ENCODE results near the gene TTC9.
A peak's percentile ranks its signal among the peaks of the same experiment; 100 is the strongest.
"Not testable (repeated sequence)": the region's sequence is repeated elsewhere in the genome, so short reads cannot be mapped to it uniquely, and the experiment has no call there.

The TTC9 gene

DNA sequence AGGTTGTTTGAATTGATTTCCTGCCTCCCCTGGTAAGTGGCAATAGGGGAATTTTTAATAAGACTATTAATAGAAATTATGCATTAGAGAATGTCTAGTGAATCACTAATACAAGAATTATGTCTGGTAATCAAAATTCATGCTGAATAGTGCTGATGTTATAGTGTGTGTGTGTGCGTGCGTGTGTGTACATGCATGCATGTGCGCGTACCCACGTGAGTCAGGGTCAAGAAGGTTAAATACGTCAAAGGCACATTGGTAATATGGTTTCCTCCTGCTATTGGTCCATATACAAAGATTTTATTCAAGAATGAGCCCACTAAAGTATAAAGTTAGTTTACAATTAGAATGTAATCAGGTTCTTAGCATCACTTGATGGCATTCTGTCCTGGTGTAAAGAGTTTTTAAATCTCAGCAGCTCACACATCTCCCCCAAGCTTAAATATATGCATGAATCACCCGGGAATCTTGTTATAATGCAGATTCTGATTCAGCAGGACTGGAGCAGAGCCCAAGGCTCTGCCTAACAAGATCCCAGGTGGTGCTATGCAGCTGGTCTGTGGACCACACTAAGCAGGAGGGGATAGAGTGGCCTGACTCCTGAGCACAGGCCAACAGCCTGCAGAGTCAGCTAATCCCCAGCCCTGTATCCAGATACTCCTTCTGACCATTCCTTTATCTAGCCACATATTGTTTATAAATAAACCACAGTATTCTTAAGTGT is 43.9 kb downstream of the TTC9 start:
- no peak for ATAC-seq

DNA sequence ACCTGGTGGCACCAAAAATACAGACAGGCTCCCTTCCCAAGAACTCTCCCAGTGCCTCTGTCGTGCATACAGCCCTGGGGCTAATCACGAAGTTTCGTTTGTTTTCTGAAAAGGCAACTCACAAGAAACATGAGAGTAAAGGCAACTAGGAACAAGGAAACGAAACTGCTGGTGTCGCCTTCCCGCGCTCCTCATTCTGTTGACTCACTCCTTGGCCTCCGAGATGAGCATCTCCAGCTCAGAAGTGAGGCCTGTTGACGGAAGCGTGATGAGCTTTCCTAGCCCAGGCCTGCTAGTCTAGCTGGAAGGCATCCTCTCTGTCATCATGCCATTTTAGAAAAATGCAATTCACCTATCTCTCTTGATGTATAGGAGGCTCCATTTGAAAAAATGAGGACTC is 50.5 kb downstream of the TTC9 start:
- no peak for ATAC-seq

DNA sequence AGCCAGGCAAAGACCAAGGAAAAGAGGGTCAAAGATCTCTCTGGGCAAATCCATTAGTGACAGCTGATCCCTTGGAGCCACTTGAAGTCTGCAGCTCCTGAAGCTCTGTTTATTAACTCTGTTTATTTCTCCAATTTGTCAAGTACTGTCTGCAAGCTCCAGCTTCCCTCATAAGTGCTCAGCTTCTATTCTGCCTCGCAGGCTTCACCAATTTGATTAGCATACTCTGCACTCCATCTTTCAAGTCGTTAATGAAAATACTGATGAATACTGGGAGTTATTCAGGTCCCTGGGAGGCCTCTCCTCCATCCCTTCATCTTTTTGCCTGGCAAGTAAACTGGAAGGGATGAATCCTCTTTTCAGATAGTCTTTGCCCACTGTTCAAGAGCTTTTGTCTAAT is 54.3 kb downstream of the TTC9 start:
- no peak for ATAC-seq

DNA sequence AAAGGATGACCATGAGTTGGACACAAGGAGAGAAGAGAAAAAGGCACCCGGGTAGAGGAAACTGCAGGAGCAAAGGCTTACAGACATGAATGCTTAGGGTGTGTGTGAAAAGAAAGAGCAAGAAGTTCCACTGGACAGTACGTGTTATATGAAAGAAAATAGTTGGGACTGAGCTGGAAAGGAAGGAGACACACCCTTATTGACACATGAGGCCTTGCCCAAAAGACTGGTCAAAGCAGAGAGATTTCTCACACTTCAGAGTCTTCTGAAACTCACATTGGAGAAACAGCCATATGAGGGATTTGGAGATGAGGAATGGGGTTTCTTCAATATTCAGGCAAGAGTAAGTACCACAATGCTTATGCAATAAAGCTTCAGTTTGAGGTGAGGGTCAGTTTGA is 56.0 kb downstream of the TTC9 start:
- ATAC-seq: no peak

DNA sequence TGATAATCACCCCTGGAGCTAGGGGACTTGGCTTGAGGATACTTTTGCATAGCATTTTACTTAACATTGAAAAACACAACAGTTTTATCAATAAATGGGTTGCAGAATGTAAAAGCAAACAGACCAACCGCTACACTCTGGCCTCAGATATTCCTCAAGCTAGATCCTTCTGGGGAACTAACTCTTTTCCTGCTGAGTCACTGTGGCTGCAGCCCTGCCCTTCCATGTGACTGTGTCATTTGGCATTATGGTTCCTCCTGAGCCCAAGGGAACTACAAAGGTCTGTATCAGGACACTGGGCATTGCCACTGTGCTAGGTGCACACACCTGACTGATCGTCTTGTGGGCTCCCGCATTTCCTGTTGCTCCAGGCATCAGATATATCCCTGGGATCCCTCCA is 56.6 kb downstream of the TTC9 start:
- ATAC-seq: no peak

DNA sequence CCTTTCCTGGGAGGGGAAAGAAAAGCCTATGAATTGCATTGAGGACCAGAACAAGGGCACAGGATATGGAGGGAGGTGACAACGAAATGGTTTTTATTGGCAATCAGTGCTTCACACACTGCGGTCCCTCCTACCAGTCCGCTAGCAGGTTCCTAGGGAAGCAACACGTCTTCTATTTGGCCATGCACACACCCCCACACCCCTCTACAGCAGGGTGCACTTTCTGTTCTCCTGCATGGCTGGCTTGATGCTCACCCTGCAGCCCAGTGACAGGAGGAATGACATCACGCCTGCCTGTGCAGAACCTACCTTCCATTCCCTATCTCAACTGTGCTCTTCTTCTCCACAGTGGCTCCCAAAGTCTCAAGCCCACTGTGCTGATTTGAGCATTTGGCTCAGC is 57.9 kb downstream of the TTC9 start:
- ATAC-seq: no peak

DNA sequence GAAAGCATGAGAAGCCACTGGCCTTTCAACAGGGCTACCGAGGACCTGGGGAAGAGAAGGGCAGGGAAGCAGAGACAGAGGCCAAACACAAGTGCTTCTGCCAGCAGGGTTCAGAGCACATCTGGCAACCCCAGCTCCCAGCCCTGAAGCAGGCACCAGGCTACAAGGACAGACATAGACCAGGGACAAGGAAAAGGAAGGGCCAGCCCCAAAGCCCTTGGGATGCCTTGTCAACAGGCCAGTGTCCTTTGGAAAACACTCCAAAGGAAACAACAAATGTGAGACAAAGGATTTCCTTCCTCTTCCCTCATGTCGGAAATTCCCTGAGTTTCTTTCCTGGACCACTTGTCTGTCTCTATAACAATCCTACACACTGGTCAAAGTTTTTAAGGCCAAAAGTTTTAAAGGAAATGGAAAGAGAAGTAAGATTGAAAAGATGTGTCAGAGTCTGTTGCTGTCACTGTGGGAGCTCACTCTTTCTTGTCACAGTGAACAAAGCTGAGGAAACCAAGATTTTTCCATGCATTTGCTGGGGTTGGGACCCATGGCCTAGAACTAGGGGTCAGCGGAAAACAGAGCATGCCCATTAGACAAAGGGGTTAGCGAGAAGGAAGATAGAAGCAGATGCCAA is 59.4 kb downstream of the TTC9 start:
- ATAC-seq: no peak

DNA sequence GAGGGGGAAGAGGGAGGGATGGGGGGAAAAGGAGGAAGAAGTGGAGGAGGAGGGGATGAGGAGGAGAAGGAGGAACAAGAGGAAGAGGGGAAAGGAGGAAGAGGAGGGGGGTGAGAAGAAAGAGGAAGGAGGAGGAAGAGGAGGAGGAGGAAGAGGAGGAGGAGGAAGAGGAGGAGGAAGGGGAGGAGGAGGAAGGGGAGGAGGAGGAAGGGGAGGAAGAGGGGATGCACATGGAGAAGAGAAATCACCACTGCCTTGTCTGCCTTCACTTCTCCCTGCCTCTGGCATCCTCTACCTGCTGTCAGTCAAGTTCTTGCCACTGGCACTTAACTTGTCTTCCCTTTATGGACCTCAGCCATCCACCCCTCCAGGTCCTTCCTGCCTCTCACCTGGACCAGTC is 59.9 kb downstream of the TTC9 start:
- ATAC-seq: no peak

DNA sequence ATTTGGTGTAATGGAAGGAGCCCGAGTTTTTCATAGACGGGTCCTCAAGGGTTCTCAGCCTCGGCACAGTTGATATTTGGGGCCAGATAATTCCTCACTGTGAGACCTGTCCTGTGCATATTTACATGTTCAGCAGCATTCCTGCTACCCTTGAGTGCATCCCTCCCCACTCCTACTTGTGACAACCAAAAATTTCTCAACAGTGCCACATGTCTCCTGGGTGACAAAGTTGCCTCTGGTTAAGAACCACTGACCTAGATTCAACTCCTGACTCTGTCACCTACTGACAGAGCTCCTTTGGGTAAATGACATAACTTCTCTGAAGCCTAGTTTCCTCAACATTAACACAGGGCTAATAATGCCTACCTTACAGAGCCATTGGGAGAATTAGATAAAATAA is 60.4 kb downstream of the TTC9 start:
- ATAC-seq: no peak

DNA sequence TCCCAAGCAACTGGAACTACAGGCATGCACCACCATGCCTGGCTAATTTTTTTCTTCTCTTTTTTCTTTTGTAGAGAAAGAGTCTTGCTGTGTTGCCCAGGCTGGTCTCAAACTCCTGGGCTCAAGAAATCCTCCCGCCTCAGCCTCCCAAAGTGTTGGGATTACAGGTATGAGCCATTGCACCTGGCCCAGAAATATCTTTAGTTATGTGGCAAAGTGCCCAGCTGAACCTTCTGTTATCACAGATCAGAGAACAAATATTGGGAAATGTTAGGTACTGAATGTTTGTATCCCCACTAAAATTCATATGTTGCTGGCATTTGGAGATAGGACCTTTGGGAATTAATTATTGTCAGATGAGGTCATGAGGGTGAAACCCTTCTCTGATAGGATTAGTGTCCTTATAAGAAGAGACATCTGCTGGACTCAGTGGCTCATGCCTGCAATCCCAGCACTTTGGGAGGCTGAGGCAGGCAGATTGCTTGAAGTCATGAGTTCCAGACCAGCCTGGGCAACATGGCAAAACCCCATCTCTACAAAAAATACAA is 62.0 kb downstream of the TTC9 start:
- not testable (repeated sequence) for ATAC-seq

DNA sequence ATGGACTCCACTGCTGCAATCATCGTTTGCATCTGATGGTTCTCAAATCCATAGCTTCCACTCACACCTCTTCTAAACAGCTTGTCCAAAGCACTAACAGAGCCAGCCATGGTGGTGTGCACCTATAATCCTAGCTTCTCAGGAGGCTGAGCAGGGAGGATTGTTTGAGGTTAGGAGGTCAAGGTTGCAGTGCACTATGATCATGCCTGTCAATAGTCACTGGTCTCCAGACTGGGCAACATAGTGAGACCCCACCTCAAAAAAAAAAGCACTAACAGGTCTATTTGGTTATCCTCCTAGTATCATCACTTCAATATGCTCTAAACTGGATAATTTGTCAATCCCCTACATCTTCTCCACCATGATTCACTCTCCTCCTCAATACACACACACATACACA is 63.2 kb downstream of the TTC9 start:
- ATAC-seq: no peak

DNA sequence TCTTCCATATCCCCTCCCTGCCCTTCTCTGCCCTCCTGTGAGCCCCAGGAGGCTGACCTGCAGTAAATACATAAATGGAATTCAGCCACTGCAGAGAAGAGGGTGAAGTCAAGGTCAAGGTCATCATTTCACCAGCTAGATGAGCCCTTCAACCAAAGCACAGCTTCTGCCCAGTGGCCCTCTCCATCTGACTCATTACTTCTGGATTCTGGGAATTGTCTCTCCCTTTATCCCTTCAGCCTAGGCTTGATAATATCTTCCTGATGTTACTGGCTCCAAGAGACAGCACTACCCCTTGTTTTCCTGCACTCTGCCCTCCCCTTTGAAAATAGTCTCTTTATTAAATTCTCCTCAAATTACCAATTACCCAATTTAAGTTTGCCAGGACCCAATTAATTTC is 64.5 kb downstream of the TTC9 start:
- ATAC-seq: no peak

DNA sequence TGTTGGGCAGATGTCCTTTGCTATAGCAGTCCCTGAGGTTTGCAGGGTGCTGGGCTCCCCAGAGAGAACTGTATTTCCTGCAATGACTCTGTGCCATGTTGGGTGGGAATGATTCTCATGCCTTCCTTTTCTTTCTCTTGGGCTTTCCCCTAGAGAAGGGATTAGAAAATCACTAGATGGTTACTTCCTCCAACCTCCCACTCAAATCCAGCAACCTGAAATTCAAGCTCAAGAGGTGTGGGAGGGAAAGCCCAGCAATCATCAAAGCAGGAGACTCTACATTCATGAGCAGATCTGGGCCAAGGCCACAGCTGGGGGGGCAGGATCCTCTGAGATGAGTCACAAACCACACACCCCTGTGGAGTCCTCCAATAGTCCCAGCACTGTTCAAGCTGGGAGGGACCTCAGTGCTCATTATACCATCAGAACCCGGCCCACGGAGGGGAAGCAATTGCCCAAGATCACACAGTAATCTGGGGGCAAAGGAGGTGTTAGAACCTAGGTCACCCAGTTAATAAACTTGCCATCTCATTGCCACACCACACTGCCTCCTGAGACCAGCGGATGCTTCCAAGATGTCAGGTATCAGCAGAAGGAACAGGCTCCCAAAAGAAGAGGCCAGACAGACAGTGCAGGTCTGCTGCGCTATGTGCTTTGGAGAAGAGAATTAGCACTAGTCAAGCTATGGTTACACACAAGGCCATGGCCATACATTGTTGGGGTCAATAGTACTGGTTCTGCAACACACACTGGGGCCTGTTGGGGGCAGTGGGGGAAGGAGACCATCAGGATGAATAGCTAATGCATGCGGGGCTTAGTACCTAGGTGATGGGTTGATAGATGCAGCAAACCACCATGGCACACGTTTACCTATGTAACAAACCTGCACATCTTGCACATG is 65.7 kb downstream of the TTC9 start:
- ATAC-seq: peak in 1 of 2 donors; percentile 32

DNA sequence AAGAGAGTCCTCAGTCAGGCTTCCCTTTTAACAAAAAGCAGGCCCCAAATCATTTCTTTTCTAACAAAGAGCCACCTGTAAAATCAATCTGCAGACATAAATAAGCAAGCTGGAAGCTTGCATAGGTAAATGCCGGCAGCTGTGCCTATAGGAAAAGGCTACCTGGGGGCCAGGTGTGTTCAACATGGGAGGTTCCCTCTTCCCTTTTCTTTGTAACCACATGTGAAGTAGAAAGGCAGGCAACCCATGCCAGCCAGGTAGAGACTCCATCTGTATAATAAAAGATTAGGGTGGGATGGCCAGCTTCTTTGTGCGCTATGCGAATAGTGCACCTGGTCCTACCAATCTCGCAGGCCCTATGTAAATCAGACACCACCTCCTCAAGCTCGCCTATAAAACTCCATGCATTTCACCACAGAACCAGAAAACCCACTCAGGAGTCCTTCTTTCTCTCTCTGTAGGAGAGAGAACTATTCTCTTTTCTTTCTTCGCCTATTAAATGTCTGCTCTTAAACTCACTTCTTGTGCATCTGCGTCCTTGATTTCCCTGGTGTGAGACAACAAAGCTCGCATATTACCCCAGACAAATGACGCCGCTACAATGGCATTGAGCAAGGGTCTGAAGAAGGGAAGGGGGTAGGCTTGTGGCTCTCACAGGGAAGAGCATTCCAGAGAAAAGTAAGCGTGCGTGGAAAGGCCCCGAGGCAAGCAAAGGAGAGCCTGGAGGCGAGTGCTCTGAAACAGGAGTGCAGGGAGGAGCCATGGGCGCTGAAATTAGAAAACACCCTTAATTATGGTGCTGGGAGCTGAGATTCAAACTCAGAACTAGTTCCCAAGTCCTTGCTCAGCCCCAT is 67.2 kb downstream of the TTC9 start:
- no peak for ATAC-seq

DNA sequence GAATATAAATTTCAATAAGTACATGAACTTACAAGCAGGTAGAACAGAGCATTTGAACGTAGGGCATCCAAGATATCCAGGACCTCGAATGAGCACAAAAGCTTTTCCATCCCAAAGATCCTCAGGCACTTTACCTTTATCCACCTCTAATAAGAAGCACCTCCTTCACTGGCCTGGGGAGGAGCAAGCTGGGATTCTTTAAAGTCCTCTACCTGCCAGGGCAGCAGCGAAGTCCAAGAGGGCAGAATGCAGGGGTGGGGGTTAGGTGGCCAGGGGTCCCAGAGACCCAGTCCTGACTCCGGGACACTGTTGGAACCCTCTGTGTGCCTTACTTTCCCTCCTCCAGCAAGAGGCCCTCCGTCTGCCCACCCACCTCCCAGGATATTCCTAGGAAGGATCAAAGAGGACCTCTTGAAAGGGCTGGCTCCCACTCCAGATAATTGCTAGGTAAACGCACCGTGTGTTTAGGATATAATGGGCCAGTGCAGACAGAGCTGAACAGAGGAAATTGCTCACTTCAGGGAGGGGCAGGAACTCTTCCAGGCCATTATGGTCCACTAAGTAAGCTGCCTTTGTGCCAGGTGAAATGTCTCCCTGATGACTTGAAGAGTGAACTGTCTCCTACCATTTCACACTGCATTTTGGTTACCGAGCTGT is 68.1 kb downstream of the TTC9 start:
- no peak for ATAC-seq

DNA sequence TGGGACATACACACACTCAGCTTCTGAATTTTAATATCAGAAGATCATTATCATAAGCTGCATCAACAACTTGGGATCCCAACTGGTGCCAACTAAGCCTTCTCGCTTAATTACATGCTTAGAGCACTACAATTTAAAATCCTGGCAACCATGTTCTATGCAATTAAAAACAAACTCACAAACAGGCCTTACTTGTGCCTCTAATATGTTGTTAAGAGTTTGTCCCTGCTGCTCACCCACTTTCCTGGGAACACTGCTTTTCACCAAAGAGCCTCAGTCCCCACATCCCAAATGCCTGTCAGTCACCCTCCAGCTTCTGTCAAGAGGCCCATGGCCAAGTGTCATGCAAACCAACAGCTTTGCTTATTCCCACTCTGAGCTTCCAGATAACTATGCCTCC is 69.7 kb downstream of the TTC9 start:
- ATAC-seq: no peak

DNA sequence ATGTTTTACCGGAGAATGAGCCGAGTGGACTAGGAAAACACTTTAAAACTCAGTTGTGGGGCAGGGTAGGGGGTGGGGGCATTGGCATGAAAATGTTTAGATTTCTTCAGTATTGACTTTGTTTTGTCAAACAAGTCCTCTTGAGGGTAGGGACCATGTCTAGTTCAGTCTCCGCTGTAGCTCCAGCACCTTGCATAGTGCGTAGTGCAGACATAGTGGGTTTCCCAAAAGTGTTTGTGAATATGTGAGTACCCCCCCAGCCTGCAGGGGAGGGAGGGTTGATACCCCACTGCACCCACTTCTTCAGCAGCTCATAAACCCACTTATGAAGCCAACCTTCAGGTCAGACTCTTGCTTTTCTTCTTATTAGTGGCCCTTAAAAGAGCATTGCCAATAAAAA is 71.4 kb downstream of the TTC9 start:
- ATAC-seq: no peak

DNA sequence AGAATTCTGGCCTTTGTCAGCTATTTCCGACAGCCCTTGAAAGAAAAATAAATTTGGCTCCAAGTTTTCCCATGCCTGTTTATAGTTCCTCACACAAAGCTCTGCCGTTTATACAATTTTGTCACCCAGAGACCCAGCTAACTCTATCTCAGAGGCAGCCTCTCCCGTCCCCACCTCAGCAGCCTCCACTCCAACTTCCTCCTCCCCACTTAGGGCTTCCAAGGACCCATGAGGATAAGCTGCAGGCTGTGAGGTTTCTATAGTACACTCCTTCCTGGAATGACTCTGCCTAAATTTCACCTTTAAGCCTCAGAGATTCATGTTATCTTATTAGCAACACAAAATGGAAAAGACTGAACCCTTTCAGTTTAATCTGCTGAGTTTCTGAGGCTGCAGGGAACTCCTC is 71.8 kb downstream of the TTC9 start:
- no peak for ATAC-seq

DNA sequence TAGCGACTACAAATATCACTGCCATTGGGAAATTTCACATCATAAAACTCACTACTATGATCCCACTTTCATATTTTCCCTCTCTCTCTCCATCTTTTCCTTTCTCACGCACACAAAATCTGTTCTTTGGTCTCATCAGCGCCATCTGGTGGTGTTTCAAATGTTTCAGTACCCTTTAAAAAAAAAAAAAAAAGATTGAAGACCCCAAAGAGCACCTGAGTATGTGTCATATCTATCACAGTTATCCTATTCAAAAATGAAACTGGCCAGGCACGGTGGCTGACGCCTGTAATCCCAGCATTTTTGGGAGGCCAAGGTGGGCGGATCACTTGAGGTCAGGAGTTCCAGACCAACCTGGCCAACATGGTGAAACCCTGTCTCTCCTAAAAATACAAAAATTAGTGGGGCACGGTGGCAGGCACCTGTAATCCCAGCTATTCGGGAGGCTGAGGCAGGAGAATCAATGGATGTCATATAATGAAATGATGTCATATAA is 72.4 kb downstream of the TTC9 start:
- no peak for ATAC-seq

DNA sequence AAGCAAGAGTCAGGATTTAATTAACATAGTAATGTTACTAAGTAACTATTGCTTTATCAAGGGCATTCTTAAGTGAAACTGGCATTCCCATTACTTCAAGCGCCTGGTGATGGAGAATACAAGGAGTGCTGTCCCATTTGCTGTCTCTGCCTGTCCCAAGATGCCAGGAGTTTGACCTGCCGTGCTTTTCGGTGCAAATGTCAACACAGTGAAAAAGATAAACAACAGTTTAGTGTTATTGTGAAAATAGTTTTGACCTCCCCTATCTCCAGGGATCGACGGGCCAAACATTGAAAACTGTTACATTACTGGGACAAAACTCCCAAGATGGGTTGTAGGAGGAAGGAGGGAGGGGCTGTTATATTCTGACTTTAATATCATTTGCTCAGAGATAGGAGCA is 74.8 kb downstream of the TTC9 start:
- ATAC-seq: no peak

DNA sequence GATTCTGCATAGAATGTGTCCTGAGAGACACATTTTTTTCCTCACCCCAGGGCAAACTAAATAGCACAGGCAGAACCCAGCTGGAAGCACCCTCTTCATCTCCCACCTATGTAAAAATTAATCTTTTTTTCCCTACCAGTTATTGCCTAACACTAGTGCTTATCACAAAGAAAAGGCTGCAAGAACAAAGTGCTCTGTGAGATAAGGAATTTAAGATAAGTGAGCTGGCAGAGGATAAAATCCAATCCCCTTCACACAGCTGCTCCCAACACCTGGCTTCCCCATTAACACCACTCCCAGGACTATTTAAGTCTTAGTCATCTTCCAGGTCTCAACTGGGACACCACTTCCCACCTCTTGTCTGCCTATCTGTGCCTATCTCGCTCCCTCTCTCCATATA is 75.2 kb downstream of the TTC9 start:
- ATAC-seq: no peak

Data from activated CD4-positive, CD25-positive, alpha-beta regulatory T cell treated with anti-CD3 and anti-CD28 coated beads, Interleukin-2, amount 50 U/mL, for 24 hours (primary cell).